ENCODE results near the gene ZNF648. TPM values are rescaled to one million over a fixed set of nuclear protein-coding genes. Genes with fewer than 3 reads are reported as not detected.

ZNF648 gene
- total and polyA plus RNA-seq, 2 donors (not counting 1 experiment from before 2014, with no cell fraction given) = not detected

- DNase-seq (ENCODE audit: low read depth in 2 of 2) = peak in 1 of 2 donors; percentile 21
- Histone ChIP-seq H3K9ac (ENCODE audit: insufficient read depth, low read length) (no peak overlapping the region), H3K27ac (ENCODE audit: insufficient read depth, low read length) (no peak overlapping the region), H3K4me2 (ENCODE audit: extremely low read depth, insufficient read depth, low read length) (no peak overlapping the region), H2AFZ (ENCODE audit: low read length) (no peak overlapping the region), H3K27me3 (ENCODE audit: control insufficient read depth, insufficient read depth, low read length) (no peaks in the 10 kb centered on the region), H3K36me3 (ENCODE audit: control insufficient read depth, insufficient read depth, low read length) (no peaks in the 10 kb centered on the region), H3K9me3 (ENCODE audit: control insufficient read depth, insufficient read depth, low read depth, low read length) (no peaks in the 10 kb centered on the region), H3K4me3 (replicated peaks in 1 of 4; ENCODE audit: control extremely low read depth in 1 of 4, insufficient read depth in 1 of 4, low read depth in 3 of 4, low read length in 4 of 4) (no peak overlapping the region), H4K20me1 (ENCODE audit: control insufficient read depth, extremely low read depth, insufficient read depth, low read length) (no peaks in the 10 kb centered on the region), H3K79me2 (ENCODE audit: control insufficient read depth, insufficient read depth, low read length) (no peaks in the 10 kb centered on the region), H3K4me1 (ENCODE audit: control insufficient read depth, extremely low read depth, insufficient read depth, low read length) (no peaks in the 10 kb centered on the region)
- TF ChIP-seq EZH2 (IDR thresholded peaks at IDR 0.05; ENCODE audit: low read length, missing control alignments) = no peak
- TF ChIP-seq, protein P1, sequence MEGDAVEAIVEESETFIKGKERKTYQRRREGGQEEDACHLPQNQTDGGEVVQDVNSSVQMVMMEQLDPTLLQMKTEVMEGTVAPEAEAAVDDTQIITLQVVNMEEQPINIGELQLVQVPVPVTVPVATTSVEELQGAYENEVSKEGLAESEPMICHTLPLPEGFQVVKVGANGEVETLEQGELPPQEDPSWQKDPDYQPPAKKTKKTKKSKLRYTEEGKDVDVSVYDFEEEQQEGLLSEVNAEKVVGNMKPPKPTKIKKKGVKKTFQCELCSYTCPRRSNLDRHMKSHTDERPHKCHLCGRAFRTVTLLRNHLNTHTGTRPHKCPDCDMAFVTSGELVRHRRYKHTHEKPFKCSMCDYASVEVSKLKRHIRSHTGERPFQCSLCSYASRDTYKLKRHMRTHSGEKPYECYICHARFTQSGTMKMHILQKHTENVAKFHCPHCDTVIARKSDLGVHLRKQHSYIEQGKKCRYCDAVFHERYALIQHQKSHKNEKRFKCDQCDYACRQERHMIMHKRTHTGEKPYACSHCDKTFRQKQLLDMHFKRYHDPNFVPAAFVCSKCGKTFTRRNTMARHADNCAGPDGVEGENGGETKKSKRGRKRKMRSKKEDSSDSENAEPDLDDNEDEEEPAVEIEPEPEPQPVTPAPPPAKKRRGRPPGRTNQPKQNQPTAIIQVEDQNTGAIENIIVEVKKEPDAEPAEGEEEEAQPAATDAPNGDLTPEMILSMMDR (conservative IDR thresholded peaks at IDR 0.05 in 1 of 2, IDR thresholded peaks at IDR 0.05 in 1 of 2; ENCODE audit: low read depth in 1 of 2, low read length in 2 of 2) = no peak
Measured at GRCh38 chr1:182041615-182042014, 19.9 kb downstream of the ZNF648 start.

GRCh38 chr1:182038220-182038619 lies 23.3 kb downstream of the ZNF648 start:
- H4K20me1 ChIP-seq (ENCODE audit: control insufficient read depth, extremely low read depth, insufficient read depth, low read length) = no peaks in the 10 kb centered on the region

DNA sequence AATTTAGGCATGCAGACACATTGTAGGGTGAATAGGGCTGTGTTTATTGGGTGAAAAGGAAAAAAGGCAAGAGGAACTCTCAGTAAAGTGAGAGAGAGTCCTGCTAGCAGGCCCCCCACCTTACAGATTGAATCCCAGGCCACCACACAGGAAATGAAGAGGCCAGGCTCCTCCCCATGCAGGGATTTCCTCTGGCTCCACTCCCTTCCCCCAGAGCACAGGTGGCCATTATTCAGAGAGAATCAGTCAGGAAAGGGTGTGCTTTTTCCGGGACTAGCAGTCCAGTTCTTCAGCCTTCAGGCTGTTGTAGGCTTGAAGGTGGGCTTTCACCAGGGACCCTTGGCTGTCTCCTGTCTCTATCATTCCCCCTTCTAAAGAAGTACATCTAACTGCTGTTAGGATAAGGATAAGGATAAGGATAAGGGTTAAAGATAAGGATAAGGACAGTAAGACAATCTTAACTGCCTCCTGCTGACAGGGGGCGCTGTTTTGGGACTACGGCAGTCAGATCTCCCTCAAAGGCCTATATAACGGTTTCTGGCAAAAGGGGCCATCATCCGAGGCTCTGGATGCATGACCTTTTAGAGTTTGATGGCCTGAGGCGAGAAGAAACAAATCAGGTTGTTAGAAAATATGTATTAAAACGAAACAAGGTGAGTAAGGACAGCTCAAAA lies 26.3 kb downstream of the ZNF648 start:
- H3K27me3 ChIP-seq (ENCODE audit: control insufficient read depth, insufficient read depth, low read length) = no peaks in the 10 kb centered on the region
- no peak overlapping the region for H3K4me2 ChIP-seq (ENCODE audit: extremely low read depth, insufficient read depth, low read length)
- DNase-seq (ENCODE audit: low read depth in 2 of 2) = no peak
- H3K36me3 ChIP-seq (ENCODE audit: control insufficient read depth, insufficient read depth, low read length) = no peaks in the 10 kb centered on the region
- no peaks in the 10 kb centered on the region for H4K20me1 ChIP-seq (ENCODE audit: control insufficient read depth, extremely low read depth, insufficient read depth, low read length)
- H3K4me3 ChIP-seq (replicated peaks in 1 of 4; ENCODE audit: control extremely low read depth in 1 of 4, insufficient read depth in 1 of 4, low read depth in 3 of 4, low read length in 4 of 4) = no peak overlapping the region
- H3K79me2 ChIP-seq (ENCODE audit: control insufficient read depth, insufficient read depth, low read length) = no peaks in the 10 kb centered on the region
- H3K9ac ChIP-seq (ENCODE audit: insufficient read depth, low read length) = no peak overlapping the region
- TF ChIP-seq EZH2 (IDR thresholded peaks at IDR 0.05; ENCODE audit: low read length, missing control alignments) = no peak
- TF ChIP-seq, protein P1 (conservative IDR thresholded peaks at IDR 0.05 in 1 of 2, IDR thresholded peaks at IDR 0.05 in 1 of 2; ENCODE audit: low read depth in 1 of 2, low read length in 2 of 2) = no peak
- H3K27ac ChIP-seq (ENCODE audit: insufficient read depth, low read length) = no peak overlapping the region
- H3K4me1 ChIP-seq (ENCODE audit: control insufficient read depth, extremely low read depth, insufficient read depth, low read length) = no peaks in the 10 kb centered on the region
- no peaks in the 10 kb centered on the region for H3K9me3 ChIP-seq (ENCODE audit: control insufficient read depth, insufficient read depth, low read depth, low read length)
- H2AFZ ChIP-seq (ENCODE audit: low read length) = no peak overlapping the region

More at GRCh38 chr1:182038220-182038619, 23.3 kb downstream of the ZNF648 start:
- Histone ChIP-seq H3K36me3 (ENCODE audit: control insufficient read depth, insufficient read depth, low read length) (no peaks in the 10 kb centered on the region), H3K9me3 (ENCODE audit: control insufficient read depth, insufficient read depth, low read depth, low read length) (no peaks in the 10 kb centered on the region), H3K4me2 (ENCODE audit: extremely low read depth, insufficient read depth, low read length) (no peak overlapping the region), H3K79me2 (ENCODE audit: control insufficient read depth, insufficient read depth, low read length) (no peaks in the 10 kb centered on the region), H3K27ac (ENCODE audit: insufficient read depth, low read length) (no peak overlapping the region), H3K9ac (ENCODE audit: insufficient read depth, low read length) (no peak overlapping the region), H3K4me1 (ENCODE audit: control insufficient read depth, extremely low read depth, insufficient read depth, low read length) (no peaks in the 10 kb centered on the region), H3K27me3 (ENCODE audit: control insufficient read depth, insufficient read depth, low read length) (no peaks in the 10 kb centered on the region), H2AFZ (ENCODE audit: low read length) (no peak overlapping the region), H3K4me3 (replicated peaks in 1 of 4; ENCODE audit: control extremely low read depth in 1 of 4, insufficient read depth in 1 of 4, low read depth in 3 of 4, low read length in 4 of 4) (no peak overlapping the region)
- TF ChIP-seq, protein P1 (conservative IDR thresholded peaks at IDR 0.05 in 1 of 2, IDR thresholded peaks at IDR 0.05 in 1 of 2; ENCODE audit: low read depth in 1 of 2, low read length in 2 of 2) = no peak
- TF ChIP-seq EZH2 (IDR thresholded peaks at IDR 0.05; ENCODE audit: low read length, missing control alignments) = no peak
- DNase-seq (ENCODE audit: low read depth in 2 of 2) = no peak

Measured in fibroblast of lung (primary cell).